ENCODE measurements around the gene JOSD1.

DNA sequence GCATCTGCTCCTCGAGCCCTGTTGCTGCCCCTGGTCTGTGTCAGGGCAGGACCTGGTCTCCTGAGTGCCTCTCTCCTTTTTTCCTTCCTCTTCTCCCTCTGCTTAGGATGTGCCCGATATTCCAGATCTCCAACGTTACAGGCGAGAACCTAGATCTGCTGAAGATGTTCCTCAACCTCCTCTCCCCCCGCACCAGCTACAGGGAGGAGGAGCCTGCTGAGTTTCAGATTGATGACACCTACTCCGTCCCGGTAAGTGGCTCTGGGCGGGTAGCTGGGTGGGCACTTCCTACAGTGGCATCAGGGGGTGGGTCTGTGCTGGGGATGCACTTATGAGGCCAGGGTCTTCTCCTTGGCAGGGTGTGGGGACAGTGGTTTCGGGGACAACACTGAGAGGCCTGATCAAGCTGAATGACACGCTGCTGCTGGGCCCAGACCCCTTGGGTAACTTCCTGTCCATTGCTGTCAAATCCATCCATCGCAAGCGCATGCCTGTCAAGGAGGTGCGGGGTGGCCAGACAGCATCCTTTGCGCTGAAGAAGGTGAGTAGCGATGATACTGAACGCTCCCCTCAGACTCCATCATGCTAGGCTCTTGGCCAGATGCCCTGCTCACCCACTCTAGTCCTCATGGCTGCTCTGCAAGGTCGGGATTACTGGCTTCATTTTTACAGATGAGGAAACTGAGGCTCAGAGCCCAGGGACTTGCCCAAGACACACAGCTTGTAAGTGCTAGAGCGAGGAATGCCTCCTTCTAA is 25.3 kb upstream of the JOSD1 start:
- TF ChIP-seq CTCF (IDR thresholded peaks at IDR 0.05) (no peak), POLR2AphosphoS5 (IDR thresholded peaks at IDR 0.05) (no peak), POLR2A (IDR thresholded peaks at IDR 0.05; ENCODE audit: low read depth) (no peak), EP300 (IDR thresholded peaks at IDR 0.05) (no peak)

All from esophagus muscularis mucosa (tissue), 4 donors.